Glomerular visceral epithelial cell (primary cell): ENCODE results near the gene ZNF516.
A peak's percentile ranks its signal among the peaks of the same experiment; 100 is the strongest.
"Not testable (repeated sequence)": the region's sequence is repeated elsewhere in the genome, so short reads cannot be mapped to it uniquely, and the experiment has no call there.

ENCODE experiments used
- DNase-seq: peaks from one replicate; pipeline ENCODE4 v3.0.0-alpha.2; 2016; ENCODE audit errors: extremely low spot score

The ZNF516 gene

DNA sequence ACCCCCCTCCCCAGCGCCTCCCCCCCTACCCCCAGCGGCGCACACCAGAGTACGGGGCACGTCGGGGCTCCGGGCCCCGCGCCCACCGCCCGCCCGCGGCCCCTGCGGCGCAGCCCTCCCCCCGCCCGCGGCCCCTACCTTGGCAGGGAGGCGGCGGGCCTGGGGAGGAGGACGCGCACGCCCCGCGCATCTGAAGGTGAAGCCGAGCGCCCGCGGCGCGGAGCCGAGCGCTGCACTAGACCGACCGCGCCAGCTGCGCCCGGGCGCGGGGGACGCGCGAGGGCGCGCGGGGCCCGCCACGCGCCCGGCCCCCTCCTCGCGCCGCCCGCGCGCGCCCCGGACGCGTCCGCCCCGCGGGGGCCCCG, at the start of gene ZNF516:
ZNF516 (minus strand) TSS at position 237 of the 365 bp plus-strand sequence. CDS start 52,188 bp downstream, outside the sequence.
- DNase-seq, result no peak

DNA sequence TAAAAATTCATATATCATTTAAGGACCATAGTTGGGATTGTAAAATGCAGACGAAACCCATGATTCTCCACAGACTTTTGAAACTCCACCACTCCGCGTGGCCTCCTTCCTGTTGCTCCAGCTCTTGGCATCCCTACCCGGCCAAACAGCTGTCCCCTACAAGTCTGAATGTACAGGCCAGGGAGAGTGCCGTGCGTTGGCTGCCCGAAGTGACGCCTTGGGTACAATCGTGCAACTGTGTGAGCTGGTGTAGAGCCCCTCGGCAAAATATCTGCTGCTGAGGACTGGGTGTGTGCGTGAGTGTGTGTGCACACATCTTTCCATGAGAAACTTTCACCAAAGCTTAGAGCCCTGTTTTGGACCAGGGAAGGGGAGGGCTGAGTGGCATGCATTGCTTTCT, 43.8 kb upstream of the ZNF516 start:
- DNase-seq, result no peak

DNA sequence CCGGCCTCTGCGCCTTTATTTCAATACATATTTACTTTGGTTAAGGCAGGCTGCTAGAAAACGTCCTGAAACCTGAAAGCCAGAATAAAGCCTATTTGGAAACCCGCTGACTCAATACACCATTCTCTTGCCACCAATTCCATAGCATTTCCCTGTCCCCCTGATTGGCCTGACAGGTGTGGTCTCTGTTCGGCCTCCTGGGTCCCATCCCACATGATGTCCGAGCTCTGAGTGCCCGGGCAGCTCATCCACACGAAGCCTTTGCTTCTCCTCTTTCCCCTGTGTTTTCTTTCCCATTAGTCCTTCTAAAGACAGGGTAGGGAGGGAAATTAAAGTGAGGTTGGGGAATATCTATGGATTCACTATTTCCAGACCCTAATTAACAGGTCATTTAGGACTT, 42.6 kb upstream of the ZNF516 start:
- no peak for DNase-seq

- DNase-seq, result not testable (repeated sequence)
Measured at GRCh38 chr18:76536593-76536992, 41.6 kb upstream of the ZNF516 start.

DNA sequence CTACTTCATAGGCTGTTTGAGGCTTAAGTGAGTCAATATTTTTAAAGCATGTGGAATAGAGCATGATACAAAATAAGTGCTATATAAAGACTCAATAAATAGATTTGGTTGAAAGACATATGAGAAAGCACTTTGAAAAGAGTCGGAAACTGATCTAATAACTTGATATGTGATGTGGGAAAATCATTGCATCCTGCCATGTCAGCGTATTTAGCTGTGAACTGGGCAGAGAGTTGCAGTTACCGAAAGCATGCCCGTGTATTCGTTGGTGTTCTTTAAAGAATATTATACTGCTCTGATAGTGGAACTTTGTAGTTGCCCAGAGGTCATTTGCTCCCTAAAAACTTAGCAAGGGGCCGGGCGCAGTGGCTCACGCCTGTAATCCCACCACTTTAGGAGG, 37.8 kb upstream of the ZNF516 start:
- no peak for DNase-seq

DNA sequence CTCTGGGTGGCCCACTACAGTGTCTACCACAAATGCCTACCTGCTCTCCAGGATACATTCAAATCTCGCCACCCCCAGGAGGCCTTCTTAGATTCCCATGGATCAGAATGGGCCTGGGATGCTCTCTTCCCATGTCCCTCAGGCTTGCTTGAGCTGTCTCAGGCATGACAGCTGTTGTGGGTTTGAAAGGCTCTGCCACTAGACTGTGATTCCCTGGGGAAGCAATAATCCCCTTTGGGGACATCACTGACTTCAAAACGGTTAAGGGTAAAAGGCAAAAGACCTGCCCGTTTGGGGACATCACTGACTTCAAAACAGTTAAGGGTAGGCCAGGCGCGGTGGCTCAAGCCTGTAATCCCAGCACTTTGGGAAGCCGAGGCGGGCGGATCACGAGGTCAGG, 35.8 kb upstream of the ZNF516 start:
- no peak for DNase-seq

- no peak for DNase-seq
Measured at GRCh38 chr18:76530391-76530790, 35.3 kb upstream of the ZNF516 start.

DNA sequence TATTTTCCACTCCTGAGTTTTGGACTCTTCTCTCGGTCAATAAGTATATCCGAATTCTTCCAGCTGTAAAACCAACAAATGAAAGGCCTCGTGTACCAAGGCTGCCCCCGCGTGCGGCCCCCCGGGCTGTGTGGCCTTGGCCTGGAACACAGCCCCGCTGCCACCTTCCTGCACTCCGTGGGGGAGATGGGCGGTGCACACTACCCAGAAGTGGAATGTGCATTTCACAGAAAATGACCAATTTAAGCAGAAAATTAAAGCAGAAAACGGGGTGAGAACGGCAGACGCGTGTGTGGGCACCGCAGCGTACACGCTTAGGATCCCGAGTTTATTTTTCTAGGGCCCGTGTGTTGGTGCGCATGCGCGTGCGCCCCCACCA, 34.4 kb upstream of the ZNF516 start:
- DNase-seq, result no peak

GRCh38 chr18:76528477-76529432, 33.7 kb upstream of the ZNF516 start:
- DNase-seq, result no peak

GRCh38 chr18:76525911-76526310, 30.9 kb upstream of the ZNF516 start:
- no peak for DNase-seq

DNA sequence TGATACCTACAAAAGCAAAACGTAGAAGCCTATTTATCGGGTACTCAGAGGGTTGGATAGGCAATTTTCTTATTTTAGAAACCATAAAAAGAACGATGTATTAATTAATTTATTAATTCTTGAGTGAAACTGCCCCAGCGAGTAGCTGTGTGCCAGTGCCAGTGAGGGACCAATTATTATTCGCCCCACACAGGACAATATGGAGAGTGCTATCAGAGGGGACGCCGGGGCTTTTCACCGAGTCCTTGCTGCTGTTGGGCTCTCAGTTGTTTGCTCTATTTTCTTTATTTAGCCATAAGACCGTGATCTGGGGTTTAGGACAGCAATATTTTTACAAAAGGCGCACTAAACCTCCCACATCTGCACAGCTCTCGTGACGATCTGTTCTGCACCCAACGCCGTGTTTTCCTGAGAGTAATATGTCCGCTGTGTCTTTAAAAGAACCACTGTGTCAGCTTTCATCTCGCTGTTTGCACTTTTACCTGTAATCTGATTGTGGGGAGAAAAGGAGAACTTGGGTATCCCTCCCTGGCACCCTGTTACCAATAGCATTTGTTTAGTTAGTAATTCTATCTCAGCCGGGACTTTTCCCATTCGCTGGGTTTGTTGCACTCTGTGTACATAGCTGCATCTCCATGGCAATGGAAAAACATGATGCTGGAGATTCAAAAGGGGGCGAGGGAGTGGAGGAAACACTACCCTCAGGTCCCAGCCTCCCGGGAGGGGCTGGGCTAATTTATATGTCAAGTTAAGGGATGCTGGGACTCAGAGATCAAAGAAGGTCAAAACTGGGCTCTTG, 30.1 kb upstream of the ZNF516 start:
- DNase-seq, result peak; percentile 18

- no peak for DNase-seq
Measured at GRCh38 chr18:76524477-76524876, 29.4 kb upstream of the ZNF516 start.

DNA sequence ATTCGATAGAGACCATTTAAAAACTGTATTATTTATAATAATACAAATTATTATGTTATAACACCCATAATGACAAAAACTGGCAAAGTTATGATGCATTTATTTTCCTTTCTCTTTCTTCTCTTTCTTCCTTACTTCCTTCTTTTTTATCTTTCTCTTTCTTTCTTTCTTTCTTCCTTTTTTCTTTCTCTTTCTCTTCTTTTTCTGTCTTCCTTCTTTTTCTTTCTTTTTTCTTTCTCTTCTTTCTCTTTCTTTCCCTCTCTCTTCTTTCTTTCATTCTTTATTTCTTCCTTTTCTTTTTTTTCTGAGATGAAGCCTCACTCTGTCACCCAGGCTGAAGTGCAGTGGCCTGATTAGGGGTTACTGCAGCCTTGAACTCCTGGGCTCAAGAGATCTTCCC, 27.5 kb upstream of the ZNF516 start:
- DNase-seq, result no peak

DNA sequence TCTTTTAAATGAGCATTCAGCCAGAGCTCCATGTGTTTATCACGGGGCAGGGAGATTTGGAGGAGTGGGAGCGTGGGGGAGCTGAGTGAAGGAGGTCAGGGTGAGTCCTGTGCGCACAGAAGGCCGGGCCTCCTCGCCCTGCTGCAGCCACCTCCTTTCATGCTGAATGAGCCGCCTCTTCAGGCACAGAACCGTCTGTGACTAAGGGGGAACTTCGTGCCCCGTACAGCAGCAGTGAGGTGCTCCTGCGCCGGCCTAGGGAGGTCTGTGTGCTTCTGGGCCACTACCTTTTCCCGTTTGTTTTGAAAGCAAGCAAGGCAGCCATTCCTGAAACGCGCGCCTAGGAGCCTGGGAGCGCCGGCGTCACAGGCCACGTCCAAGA, 27.1 kb upstream of the ZNF516 start:
- DNase-seq, result no peak

DNA sequence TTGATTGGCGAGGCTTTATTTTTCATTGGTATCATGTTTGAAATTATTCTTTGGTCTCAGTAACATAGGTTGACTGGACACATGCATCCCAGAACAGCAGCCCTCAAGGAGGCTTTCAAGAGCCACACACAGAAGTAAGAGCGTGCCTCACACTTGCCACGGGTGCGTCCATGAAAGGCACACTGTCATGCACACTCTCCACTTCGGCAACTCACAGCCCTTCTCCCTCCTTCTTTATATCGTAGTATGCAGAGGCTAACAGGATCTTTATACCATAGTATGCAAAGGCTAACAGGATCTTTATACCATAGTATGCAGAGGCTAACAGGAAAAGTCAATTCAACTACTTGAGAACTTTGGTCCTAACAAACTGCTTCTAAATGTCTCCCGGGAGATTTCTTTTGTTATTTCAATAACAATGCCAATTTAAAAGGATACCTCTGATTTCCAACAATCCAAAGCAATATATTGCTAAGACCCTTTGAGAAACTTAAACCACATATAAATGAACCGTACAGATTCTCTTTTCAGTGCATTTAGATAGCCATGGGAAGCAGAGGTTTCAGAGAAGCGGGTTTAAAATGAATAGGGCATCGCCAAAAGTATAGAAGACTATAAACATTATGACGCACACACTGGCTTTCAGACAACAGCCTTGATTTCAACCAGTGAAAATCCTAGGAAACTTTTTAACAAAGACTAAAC, 26.5 kb upstream of the ZNF516 start:
- no peak for DNase-seq

DNA sequence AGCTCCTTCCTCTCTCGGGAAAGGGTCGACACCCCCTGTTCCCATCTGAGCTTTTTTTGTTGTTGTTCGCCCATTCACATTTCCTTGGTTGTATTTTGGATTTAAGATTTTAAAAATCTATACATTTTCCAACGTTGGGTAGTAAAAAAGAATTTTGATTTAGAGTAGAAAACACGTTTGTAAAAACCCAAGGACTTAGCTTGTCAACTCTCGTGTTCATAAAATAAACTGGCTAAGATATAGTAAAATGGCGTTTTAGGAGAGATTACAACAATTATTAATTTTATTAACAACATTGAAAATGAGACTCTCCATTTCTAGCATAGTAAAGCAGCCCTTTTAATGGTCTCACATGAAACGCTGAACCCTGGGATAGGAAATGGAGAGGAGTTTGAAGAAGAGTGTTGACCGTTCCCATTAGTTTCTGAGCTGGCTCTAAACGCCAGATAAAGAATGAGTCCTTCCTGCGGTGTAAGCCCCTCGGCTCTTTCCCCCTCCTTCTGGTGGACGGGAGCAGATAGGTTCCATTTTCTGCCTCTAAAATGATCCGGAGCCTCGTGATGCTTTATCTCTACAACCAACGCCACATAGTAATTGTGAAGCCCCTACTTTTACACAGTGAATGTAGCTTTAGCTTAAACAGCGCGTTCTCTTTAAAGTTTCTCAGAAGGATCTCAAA, 24.0 kb upstream of the ZNF516 start:
- DNase-seq, result no peak

DNA sequence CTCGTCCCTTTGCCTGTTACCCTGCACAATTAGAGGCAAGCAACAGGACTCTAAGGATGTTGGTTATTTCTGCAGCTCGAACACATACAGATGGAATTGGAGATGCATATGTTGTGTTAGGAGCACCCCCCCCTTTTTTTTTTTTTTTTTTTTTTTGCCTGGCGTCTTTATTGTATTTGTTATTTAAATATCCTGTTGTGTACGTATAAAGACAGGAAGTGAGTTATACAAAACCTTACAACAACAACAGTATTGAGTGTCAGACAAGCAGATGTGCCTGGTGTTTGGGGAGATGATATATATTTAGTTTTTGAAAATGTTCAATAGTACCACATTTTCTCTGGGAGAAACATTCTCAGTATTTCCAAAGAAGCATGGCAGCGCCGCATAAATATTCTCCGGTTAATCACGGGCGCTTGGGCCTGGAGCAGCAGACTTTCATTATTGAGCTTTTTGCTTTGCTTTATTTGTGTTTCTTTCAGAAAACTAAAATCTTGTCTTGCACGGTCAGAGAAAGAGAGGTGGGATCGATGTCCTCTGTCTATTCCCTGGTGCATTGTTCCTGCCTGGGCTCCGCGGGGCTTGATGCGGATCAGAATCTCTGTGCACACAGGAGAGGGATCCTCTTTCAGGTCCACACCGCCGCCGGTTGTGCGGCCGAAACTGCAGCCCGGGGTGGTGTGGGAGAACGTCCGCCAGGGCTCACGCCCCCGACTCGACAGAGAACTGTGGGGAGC, 23.2 kb upstream of the ZNF516 start:
- no peak for DNase-seq

GRCh38 chr18:76515576-76515975, 20.5 kb upstream of the ZNF516 start:
- DNase-seq, result no peak

- no peak for DNase-seq
Measured at GRCh38 chr18:76514573-76514972, 19.5 kb upstream of the ZNF516 start.

DNA sequence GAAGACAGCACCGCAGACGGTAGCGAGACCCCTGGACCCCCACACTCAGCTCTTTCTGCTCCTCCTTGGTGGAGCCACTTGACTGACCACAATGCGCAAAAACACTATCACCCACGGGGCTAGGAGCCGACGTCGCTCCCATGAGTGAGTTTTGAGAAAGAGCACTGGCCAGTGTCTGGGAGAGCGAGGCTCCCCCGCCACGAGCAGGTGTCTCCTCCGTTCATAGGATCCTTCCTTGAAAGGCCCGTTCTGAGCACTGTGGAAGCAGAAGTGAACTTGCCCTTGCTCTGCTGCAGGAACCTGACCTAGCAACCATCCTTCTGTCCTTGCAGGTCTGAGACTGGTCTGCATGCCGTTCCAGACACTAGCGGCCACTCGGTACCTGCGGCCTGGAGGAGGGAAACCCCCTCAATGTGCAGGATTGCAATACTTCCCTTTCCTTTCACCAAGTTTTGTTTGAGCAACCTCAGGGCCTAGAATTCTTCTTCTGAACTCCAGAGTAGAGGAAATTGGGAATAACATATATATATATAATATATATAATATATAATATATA, 12.9 kb upstream of the ZNF516 start:
- DNase-seq, result no peak
